Epithelial cell of prostate (primary cell): ENCODE results near the gene NYAP2.
A peak's percentile ranks its signal among the peaks of the same experiment; 100 is the strongest.

Source experiments
- DNase-seq: peaks from one replicate; pipeline ENCODE4 v3.0.0-alpha.2; 2011; ENCODE audit warnings: low read depth, low spot score
- H3K27ac ChIP-seq: fragments of 450-650 bp; 2 replicates; pipeline ENCODE4 v1.5.1; 2017; ENCODE audit warnings: mild to moderate bottlenecking

NYAP2 gene

GRCh38 chr2:225471482-225471881 lies 72.0 kb downstream of the NYAP2 start:
- no peak for DNase-seq
- H3K27ac ChIP-seq = no peak overlapping the region

DNA sequence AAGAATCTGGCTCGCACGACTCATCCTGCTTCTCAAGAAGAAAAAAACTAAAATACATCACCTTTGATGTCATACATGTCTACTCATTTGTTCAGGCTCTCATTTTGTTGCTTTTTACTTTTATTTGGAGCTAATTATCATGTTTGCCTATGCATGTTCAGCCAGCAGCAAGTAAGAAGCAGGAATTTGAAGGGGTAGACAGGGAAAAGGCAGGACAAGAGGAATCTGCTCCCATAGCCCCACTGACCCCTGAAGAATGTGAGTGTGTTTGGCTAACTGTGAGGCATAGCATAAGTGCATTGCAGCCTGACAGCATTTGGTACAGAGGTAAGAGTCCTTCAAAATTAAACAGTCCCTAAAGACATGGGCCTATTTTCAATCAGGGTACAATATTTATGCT lies 72.7 kb downstream of the NYAP2 start:
- H3K27ac ChIP-seq = no peak overlapping the region
- DNase-seq = no peak

DNA sequence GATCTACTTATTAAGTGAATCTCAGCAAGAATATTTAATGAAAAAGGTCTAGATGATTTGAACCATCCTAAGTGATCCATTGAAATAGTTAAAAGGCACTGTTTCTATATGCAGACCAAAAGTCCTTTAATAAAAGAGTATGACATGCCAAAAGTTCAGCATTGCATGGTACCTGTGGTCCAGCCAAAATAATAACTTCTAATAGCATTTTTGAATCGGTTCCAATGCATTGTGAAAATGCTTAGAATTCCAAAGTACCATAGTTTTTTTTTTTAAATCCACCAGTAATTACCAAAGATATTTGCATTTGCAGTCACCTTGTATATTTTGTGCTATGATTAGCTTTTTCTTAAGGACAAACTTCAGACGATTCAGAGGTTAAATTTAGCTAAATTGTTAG lies 79.9 kb downstream of the NYAP2 start:
- DNase-seq = no peak
- no peak overlapping the region for H3K27ac ChIP-seq

DNA sequence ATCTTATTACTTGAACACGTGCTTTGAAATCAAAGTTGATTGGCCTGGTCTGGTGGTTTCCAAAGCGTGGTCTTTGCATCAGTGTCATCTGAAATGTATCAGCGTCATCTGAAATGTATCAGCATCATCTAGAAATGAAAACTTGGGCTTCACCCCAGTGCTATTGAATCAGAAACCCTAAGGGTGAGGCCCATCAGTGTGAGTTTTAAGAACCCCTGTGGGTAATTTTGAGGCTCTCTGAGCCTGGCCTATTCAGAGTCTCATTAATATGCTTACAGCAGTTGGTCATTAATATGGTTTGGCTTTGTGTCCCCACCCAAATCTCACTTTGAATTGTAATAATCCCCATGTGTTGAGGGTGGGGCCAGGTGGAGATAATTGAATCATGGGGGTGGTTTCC lies 85.2 kb downstream of the NYAP2 start:
- no peak for DNase-seq
- no peak overlapping the region for H3K27ac ChIP-seq

DNA sequence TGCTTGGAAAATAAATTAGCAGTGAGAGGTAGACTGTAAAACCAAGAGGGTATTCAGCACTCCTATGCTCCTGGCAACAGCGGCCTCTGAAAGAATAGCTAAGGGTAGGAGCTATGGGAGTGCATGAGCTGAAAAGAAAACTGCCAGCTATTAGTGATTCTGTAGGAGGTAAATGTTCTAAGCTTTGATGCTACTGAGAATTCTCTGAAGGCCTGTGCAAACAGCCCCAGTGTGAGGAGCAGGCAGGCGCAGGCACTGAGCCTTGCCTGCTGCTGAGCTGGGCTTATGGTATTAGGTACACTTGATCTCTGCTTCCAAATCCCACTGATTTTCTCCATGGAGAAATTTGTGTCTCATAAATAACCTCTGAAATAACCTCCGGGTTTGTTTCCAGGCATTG lies 86.7 kb downstream of the NYAP2 start:
- no peak for DNase-seq
- no peak overlapping the region for H3K27ac ChIP-seq

DNA sequence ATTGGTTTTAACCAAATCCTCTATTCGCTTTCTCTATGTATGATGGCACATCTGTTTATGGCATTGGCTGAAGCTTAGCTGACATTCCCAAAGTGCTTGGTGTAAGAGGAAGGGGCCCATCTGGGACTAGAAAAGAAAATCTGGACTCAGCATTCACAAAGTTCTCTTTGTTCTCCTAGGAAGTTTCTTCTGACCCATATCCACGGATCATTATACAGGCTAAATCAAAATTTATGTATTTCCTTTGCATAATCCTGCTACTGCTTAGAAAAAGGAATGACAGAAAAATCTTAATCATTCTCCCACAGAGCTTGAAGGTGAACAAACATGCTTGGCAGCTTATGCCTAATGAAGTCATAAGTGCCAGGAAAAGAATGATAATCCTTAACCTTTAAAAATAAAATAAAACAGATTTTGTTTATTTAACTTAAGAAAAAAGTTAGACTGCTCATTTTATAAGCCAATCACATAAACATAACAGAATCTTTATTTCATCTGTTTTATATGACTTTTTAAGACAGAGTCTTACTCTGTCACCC lies 88.4 kb downstream of the NYAP2 start:
- DNase-seq = no peak

DNA sequence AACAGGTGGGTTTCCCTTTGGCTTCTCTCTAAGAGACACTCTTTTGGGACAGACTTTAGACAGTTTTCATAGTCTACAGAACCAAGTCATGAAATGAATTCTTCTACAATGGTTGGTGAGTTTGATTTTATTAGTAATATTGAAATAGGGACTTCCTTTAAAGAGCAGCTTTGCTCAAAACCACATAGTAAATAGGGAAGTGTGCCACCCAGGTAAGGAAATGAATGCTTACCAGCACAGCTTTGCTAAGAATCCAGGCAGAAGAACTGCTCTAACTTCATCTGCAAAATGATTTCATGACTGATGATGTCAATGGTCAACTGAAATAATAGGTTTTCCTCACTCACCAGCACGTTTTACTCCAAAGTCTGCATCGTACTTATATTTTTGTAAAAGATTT lies 89.2 kb downstream of the NYAP2 start:
- DNase-seq = no peak
- peak overlapping the region; percentile 11 for H3K27ac ChIP-seq

More for the DNA sequence above, 88.4 kb downstream of the NYAP2 start:
- no peak overlapping the region for H3K27ac ChIP-seq

DNA sequence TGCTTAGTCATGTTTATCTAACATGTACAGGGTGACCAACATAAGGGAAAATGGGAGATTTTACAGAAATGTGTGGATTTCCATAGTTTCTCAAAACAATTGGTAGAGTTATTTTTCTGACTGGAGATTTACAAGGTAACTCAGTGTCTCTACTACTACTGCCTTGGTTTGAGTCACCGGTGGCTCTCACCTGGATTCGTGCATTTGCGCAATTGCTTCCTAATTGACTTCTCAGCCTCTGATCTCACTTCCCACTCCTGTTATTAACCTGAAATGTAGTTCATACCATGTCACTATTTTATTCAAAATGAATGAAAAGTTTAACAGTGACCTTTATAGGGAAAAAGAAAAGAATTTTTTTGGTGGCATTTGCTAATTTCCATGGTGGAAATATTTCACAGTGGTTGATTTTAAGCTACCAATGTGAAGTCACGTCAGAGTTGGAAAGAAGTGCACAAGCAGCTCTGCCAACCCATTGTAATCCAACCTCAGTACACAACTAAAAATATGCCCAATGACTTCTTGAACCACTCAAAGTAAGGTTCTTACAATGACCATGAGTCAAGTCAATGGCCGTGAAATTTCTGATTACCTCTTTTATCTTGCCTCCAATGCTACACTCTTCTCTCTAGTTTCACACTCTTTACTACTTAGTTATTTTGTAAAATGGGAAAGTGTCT lies 94.0 kb downstream of the NYAP2 start:
- DNase-seq = no peak
- peak overlapping the region; percentile 30 for H3K27ac ChIP-seq

DNA sequence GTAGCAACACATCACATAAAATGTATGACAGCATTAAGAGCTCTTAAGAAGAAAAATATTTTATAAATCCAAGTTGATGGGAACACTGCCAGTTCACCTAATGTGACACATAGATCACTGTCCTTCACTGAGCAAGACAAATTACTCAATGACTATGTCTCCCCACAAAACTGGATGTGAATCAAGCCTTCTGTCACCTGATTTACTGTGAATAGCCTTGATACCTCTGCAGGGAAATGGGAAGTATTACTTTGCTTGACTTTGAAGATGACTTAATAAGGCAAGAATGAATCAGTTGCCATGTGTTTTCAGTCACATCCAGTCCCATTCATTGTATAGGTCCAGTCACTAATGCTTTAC lies 94.6 kb downstream of the NYAP2 start:
- H3K27ac ChIP-seq = peak overlapping the region; percentile 30
- peak; percentile 24 for DNase-seq

GRCh38 chr2:225495706-225496105 lies 96.2 kb downstream of the NYAP2 start:
- DNase-seq = no peak
- no peak overlapping the region for H3K27ac ChIP-seq

DNA sequence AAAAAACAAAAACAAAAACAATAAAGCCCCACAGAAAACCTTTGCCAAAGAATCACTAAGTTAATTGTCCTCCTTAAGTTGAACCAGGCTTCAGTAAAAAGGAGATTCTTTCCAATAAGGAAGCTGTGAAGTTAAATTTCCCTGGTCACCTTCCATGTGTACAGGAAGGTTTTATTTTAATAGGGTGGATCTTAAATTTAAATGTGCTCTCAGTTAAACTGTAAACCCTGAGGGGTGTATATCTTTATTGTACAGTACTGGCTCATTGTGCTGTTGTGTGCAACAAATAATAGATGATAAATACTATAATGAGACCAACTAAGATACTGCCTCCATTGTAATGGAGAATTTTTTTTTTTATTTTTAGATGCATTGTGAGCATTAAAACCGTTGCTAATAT lies 97.1 kb downstream of the NYAP2 start:
- no peak for DNase-seq
- no peak overlapping the region for H3K27ac ChIP-seq

GRCh38 chr2:225497166-225497565 lies 97.7 kb downstream of the NYAP2 start:
- DNase-seq = no peak
- H3K27ac ChIP-seq = no peak overlapping the region

DNA sequence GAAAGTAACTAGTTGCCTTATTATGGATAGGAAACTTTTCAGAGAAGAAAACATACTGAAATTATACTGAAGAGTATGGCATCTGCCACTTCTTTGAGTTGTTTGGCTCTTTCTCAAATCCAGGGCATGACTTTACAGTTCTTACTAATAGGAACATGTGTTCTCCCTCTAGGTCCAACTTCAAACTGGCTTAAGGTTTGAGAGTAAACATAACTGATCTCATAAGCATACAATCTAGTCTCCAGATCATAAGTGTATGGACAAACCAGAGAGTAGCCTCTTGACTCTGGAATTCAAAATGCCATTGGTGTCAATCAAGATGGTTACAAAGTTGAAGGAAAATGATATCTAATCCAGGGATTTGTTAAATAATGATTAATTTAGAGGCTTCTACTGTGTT lies 101.5 kb downstream of the NYAP2 start:
- no peak for DNase-seq
- H3K27ac ChIP-seq = no peak overlapping the region

- DNase-seq = no peak
- no peak overlapping the region for H3K27ac ChIP-seq
Observed at GRCh38 chr2:225502971-225503370, 103.5 kb downstream of the NYAP2 start.

- DNase-seq = no peak
- no peak overlapping the region for H3K27ac ChIP-seq
Observed at GRCh38 chr2:225510796-225511195, 111.3 kb downstream of the NYAP2 start.

GRCh38 chr2:225512469-225512868 lies 113.0 kb downstream of the NYAP2 start:
- no peak overlapping the region for H3K27ac ChIP-seq
- no peak for DNase-seq

DNA sequence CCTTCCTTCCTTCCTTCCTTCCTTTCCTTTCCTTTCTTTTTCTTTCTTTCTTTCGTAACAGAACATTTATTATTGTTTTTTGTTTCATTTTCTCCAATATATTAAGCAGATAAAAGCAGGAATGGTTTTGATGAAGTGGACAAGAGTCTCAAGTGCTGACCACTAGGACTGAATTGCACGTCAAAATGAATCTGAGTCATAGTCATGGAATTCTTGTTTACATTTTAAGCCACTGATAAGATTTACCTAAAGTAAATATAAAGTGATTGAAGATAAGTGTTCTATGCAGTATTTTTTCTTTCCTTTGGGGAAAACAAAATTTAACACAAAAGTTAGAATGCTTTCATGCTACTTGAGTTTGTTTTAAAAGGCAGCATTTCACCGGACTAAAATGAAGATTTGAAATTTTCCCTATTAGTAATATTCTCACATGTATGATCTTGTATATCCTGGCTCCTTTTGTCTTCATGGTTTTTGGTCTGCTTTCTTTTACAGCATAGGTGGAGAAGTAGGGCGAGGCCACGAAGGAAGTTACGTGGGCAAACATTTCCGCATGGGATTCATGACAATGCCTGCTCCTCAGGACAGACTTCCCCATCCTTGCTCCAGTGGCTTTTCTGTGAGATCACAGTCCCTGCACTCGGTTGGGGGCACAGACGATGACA lies 113.5 kb downstream of the NYAP2 start:
- no peak overlapping the region for H3K27ac ChIP-seq
- DNase-seq = no peak

DNA sequence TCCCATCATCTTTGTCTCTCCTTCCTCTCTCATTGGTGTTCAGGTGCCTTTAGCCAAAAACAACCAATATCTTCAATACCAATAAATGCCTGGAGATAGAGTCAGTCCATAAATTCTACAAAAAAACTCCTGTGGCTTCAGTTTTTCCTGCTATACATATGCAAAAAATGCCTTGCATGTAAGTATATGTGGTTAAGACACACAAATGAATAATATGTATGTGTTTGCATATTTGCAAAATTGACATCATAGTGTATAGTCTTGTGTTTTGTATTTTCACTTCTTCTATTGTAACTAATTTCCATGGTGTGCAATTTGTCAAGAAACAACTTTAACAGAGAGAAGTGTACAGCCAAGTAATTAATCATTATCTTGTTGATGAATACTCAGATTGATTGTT lies 115.5 kb downstream of the NYAP2 start:
- H3K27ac ChIP-seq = no peak overlapping the region
- DNase-seq = no peak

- no peak for DNase-seq
- no peak overlapping the region for H3K27ac ChIP-seq
Observed at GRCh38 chr2:225526760-225527390, 127.4 kb downstream of the NYAP2 start.

- no peak for DNase-seq
- no peak overlapping the region for H3K27ac ChIP-seq
Observed at GRCh38 chr2:225531559-225531958, 132.0 kb downstream of the NYAP2 start.

- no peak for DNase-seq
- no peak overlapping the region for H3K27ac ChIP-seq
Observed at GRCh38 chr2:225532096-225532495, 132.6 kb downstream of the NYAP2 start.
